Large intestine (tissue), 3 donors: Measurements from ENCODE around the gene NAT16. TPM values are rescaled to one million over a fixed set of nuclear protein-coding genes. Genes with fewer than 3 reads are reported as not detected.

ENCODE experiments used
- DNase-seq, 2 donors: peaks; one replicate each; pipeline versions ENCODE4 v3.0.0 to v3.0.0-alpha.2; 2013
- H3K27ac ChIP-seq: one replicate; pipeline ENCODE4 v1.5.1; 2013; ENCODE audit warnings: low read length
- H3K27me3 ChIP-seq: 2 replicates; pipeline ENCODE4 v1.6.1; 2013; ENCODE audit warnings: low read length; ENCODE audit not compliant: control insufficient read depth, insufficient read depth
- H3K36me3 ChIP-seq: 2 replicates; pipeline ENCODE4 v1.6.1; 2013; ENCODE audit warnings: low read length; ENCODE audit not compliant: control insufficient read depth, insufficient read depth
- H3K4me1 ChIP-seq: one replicate; pipeline ENCODE4 v1.6.1; 2013; ENCODE audit warnings: low read length; ENCODE audit not compliant: control insufficient read depth, insufficient read depth
- H3K4me3 ChIP-seq: one replicate; pipeline ENCODE4 v1.5.1; 2013; ENCODE audit warnings: low read length
- H3K9me3 ChIP-seq: one replicate; pipeline ENCODE4 v1.6.1; 2013; ENCODE audit warnings: mild to moderate bottlenecking, low read depth, low read length, moderate library complexity; ENCODE audit not compliant: control insufficient read depth
- WGBS: methylation state at CpG from one replicate; pipeline ENCODE4 v1.1.5; 2013; ENCODE audit warnings: low lambda C conversion rate; ENCODE audit not compliant: insufficient coverage; 5-methylcytosine and 5-hydroxymethylcytosine counted together
- polyA plus RNA-seq: library from polyadenylated mRNA; unstranded; fragments of 120-200 nt; gene quantifications from one replicate; pipeline ENCODE4 v1.2.1, GENCODE V29; 2013

Gene NAT16
- polyA plus RNA-seq, 1 donor, result 0.21 TPM

DNA sequence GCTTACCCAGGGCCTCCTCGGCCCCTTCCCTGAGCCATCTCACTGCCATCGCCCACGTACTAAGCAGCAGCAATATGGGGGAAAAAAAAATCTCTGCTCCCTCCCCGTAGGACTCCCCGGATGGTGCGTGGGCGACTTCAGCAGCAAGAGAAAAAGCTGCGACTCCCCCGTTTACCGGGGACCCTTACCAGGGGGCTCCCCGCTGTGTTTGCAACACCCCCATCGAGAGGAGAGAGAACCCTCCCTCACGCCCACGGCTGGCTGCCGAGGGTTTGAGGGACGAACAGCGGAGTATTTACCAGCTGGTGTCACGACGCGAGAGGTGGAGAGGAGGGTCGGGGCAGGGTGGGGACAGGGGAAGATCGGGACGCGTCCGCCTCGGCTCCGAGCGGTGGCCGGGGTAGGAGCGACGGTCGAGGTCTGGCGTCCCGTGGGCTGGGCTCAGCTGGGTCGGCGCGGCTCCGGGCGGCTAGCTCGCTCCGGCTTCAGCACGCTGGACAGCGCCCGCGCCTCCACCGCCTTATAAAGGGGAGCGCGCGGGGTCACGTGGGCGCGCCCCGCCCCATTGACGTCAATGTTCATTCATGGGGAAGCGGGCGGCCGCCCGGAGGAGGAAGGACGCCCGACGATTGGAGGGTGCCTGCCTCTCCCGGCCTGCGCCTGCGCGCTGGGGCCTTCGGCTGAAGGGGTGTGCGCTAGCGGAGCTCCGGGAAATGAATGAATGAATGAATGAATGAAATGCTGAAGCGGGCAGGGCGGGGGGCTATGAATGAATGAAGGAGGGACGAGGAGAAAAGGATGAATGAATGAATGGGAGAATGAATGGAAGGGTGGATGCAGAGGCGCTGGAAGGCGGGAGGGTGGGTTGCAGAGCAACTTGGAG lies 14.8 kb downstream of the NAT16 start, which contains the start of gene VGF:
Gene VGF, minus strand, starts transcription at position 495 of the 883 bp plus-strand sequence. CDS start 726 bp downstream, outside the sequence.
- peaks cover 41% of the 10 kb centered on the region for H3K4me1 ChIP-seq
- peak within 1 kb of the TSS; percentile 2 for H3K4me3 ChIP-seq
- H3K9me3 ChIP-seq, result peaks cover 16% of the 10 kb centered on the region
- 0% methylated on average over 6 of the region's 74 CpGs for WGBS
- peaks cover 79% of the 10 kb centered on the region for H3K27me3 ChIP-seq
- H3K27ac ChIP-seq, result no peak within 1 kb of the TSS
- DNase-seq, result peak; percentile 94 to 95
- H3K36me3 ChIP-seq, result peaks cover 1% of the 10 kb centered on the region

DNA sequence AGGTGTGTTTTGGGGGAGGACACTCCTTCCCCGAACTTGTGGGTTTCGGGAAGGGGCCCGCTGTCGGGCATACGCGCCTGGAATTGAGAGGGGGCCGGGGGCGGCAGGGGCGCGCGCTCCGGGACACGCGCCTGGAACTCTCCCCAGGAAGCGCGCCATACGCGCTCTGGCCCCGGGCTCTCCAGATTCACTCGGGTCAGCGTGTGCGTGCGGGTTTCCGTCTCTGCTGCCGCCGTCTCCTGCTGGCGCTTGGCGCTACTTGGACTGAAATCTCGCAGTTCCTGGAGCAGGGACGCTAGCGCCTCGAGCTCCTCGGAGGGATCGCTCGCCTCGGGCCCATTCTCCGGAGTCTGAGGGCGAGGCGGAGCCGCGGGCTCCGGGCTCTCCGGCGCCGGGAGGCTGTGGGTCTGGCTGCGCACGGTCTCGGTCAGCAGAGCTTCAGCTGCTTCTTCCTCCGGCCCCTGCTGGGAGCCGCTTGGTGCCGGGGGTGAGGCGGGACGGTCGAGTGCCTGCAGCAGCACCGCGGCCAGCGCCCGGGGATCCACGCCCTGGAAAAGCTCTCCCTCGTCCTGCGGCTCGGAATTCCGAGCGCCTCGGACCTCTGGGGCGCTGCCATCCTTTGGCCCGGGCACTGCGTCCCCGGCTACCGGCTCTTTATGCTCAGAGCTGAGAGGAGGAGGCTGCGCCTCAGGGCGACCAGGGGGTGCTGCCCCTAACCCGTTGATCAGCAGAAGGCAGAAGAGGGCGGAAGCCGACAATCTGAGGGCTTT lies 15.8 kb downstream of the NAT16 start:
- Histone ChIP-seq H3K4me1 (peaks cover 32% of the 10 kb centered on the region), H3K36me3 (peaks cover 12% of the 10 kb centered on the region), H3K27ac (no peak overlapping the region), H3K27me3 (peaks cover 68% of the 10 kb centered on the region), H3K4me3 (no peak overlapping the region), H3K9me3 (peaks cover 12% of the 10 kb centered on the region)
- no CpG with 5 or more reads among the region's 75 CpGs for WGBS
- peak in 1 of 2 donors; percentile 38 for DNase-seq

DNA sequence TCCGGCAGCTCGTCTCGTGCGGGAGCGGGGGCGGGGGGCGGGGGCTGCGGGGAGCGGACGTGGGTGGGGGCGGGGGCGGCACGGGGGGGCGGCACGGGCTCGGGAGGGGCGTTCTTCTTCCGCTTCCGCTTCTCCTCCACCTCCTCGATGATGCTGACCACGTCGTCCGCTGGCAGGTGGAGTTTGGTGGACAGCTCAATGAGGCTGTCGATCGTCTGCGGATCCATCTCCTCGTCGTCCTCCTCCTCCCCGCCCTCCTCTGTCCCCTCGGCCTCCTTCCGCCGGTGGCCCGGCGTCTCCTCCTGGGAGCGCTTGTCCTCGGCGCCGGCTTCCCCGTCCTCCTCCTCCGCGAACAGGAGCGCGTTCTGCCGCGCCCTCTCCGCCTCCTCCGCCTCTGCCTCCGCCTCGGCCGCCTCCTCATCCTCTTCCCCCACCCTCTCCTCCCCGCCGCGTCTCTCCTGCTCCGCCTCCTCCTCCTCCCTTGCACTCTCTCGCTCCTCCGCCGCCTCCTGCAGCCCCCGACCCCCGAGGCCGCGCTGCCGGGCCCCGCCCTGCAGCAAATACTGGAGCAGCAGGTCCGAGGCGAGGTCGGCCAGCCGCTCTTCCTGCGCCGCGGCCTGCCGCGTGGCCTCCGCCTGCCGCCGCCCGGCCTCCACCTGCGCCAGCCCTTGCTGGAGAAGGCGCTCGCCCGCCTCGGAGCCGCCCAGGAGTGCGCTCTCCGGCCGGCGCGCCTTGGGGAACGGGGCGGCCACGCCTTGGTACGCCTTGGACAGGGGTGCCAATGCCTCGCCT lies 16.6 kb downstream of the NAT16 start:
- peaks cover 61% of the 10 kb centered on the region for H3K27me3 ChIP-seq
- H3K27ac ChIP-seq, result no peak overlapping the region
- H3K36me3 ChIP-seq, result peaks cover 19% of the 10 kb centered on the region
- peak overlapping the region; percentile 21 for H3K4me3 ChIP-seq
- no CpG with 5 or more reads among the region's 92 CpGs for WGBS
- peak in 1 of 2 donors; percentile 28 for DNase-seq
- peaks cover 12% of the 10 kb centered on the region for H3K9me3 ChIP-seq
- H3K4me1 ChIP-seq, result peaks cover 31% of the 10 kb centered on the region

DNA sequence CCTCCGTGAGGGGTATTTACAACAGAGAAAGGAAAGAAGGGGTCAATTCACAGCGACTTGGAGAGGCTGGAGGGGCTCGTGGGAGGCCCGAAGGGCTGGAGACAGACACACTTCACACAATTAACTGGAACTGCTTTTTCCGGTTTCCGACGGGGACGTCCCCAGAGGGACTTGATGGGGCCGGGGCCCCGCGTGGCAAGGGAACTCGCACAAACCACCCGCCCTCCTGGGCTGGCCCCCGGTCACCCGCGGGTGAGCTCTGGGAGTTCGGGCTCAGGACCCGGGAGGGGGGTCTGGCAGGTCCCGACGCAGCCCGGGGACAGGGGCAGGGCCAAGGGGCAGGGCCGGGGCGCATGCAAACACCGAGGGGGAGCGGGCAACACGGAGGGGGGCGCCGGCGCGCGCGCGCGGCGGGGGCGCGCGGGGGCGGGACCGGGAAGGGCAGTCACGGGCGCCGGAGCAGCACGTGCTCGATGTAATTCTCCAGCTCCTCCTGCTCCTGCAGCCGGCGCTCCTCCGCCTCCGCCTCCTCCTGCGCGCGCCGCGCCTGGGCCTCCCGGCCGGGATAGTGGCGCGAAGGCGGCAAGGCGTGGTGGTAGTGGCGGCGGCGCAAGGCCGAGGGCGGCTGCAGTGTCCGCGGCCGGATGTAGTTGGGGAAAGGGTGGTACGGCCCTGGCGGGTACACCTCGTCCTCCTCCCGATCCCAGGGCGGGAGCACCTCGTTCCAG lies 17.4 kb downstream of the NAT16 start:
- Histone ChIP-seq H3K4me3 (no peak overlapping the region), H3K36me3 (peaks cover 25% of the 10 kb centered on the region), H3K27me3 (peaks cover 53% of the 10 kb centered on the region), H3K4me1 (peaks cover 31% of the 10 kb centered on the region), H3K9me3 (peaks cover 12% of the 10 kb centered on the region), H3K27ac (no peak overlapping the region)
- DNase-seq, result peak in 1 of 2 donors; percentile 74
- no CpG with 5 or more reads among the region's 74 CpGs for WGBS

DNA sequence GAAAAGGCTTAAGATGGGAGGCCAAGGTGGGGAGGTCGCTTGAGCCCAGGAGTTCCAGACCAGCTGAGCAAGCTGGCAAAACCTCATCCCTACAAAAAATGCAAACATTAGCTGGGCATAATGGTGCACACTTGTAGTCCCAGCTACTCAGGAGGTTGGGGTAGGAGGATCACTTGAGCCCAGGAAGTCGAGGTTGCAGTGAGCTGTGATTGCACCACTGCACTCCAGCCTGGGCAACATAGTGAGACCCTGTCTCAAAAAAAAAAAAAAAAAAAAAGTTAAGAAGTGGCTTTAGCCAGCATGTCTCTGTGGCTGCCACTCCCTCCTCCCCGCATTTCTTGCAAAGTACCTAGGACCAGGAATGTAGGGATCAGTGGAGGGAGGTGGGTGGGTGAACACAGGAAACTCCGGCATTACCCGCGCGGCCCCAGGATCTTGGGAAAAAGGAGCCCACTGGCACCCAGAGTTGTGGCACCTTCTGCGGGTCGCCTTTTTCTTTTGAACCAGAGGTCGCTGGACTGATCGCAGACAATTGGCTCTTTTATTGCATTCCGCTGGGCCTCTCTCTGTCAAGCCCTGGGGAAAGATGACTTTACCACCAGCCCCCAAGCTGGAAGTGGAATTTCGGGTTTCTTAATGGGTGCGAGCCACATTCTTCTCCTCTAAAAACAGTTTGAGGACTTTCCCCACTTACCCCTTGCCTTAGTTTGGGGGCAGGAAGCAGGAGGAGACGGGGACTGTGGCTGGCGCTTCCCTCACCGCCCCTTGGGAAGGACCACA lies 18.2 kb downstream of the NAT16 start:
- Histone ChIP-seq H3K9me3 (peaks cover 12% of the 10 kb centered on the region), H3K4me1 (peaks cover 31% of the 10 kb centered on the region), H3K36me3 (peaks cover 33% of the 10 kb centered on the region), H3K27me3 (peaks cover 45% of the 10 kb centered on the region), H3K27ac (no peak overlapping the region), H3K4me3 (no peak overlapping the region)
- no CpG with 5 or more reads among the region's 17 CpGs for WGBS
- peak in 1 of 2 donors; percentile 1 for DNase-seq

DNA sequence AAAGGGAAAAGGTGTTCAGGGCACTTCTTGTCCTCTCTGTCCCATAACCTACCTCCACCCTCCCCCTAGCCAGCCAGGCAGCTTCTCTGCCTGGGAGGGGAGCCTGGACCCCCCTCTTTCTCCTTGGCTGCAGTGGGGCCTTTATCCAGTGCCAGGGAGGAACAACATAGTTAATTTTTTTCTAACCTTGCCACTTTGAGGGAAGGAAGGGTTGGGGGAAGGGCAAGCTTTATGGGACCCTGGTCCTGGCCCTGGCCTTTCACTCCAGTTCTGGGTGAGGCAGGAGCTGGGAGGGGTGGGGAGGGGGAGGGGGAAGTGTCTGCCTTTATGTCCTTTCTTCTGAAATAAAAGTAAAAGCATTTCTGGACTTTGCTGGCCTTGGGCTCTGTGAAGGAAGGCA lies 19.2 kb downstream of the NAT16 start:
- Histone ChIP-seq H3K4me1 (peaks cover 28% of the 10 kb centered on the region), H3K27ac (no peak overlapping the region), H3K27me3 (peaks cover 35% of the 10 kb centered on the region), H3K36me3 (peaks cover 33% of the 10 kb centered on the region), H3K9me3 (peaks cover 10% of the 10 kb centered on the region), H3K4me3 (no peak overlapping the region)
- DNase-seq, result peak in 1 of 2 donors; percentile 2

DNA sequence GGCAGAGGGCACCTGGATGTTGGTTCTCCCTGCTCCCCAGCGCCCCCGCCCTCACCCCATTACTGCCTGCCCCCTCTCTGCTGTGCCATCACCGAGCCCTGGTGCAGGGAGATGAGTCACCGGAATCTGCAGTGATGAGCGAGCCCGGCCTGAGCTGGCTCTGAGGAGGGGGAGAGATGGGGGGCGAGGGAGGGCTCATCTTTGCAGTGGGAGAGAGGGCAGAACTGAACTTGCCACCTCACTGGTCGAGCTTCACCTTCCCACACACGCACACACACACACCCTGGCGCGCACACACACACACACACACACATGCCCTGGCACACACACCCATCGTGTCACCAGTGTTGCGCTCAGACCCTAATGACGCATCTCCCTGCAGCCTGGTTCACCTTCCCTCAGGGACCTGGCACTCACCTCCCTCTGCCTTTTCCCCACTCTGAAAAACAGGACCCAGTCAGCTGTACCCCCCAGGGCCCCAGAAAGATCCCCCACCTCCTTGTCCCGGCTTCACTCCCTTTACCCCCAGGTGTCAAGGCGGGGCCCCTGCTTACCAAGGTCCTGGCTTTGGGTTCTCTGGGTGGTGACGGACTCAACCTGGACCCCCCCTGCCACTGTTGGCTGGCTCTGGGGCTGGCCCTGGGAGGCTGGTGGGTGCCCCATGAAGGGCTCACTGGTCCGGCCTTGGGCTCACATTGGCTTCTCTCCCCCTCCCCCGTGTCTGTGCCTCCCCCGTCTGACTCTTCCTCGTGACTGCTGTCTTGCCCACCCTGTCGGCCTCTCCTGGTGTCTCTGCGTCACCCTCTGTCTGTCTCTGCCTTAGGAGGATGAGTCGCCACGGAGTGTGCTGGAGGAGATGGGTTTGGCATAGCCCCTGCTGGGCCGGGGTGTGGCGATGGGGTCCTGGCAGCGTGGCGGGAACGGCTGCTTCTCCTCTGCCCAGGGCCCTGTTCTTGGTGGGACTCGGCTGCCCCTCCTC lies 20.1 kb downstream of the NAT16 start:
- H3K9me3 ChIP-seq, result peaks cover 6% of the 10 kb centered on the region
- H3K36me3 ChIP-seq, result peaks cover 33% of the 10 kb centered on the region
- DNase-seq, result no peak
- H3K4me3 ChIP-seq, result no peak overlapping the region
- H3K27ac ChIP-seq, result no peak overlapping the region
- H3K4me1 ChIP-seq, result peaks cover 28% of the 10 kb centered on the region
- WGBS, result no CpG with 5 or more reads among the region's 31 CpGs
- H3K27me3 ChIP-seq, result peaks cover 26% of the 10 kb centered on the region

DNA sequence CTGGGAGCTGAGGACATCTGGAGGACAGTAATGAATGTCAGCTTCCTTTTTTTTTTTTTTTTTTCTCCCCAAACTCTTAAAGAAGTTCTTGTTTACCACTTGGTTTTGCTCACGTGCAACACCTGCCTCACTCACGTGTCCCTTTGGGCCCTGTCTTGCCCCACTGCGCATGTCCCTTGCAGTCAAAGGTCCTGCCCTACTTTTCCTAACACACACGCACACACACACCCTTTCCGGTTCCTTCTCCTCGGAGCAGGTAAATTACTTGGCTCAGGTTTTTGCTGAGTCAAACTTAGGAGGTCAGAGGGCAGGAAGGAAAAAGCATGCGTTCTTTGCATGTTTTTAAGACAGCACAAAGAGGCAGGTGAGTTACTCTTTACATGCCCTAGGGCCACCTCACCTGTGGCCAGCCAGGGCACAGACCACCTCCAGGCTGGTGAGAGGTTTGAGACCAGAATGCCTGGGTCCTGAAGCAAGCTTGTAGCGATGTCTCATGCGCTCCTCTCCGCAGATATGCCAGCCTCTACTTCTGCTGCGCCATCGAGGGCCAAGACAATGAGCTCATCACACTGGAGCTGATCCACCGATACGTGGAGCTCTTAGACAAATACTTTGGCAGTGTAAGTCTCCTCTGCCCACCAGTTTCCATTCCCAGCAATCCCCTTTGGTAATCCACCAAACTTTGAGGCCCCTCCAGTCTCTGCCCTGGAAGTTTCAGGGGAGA lies 23.1 kb downstream of the NAT16 start:
- DNase-seq, result peak in 1 of 2 donors; percentile 38
- Histone ChIP-seq H3K4me3 (no peak overlapping the region), H3K27me3 (peaks cover 3% of the 10 kb centered on the region), H3K9me3 (no peaks in the 10 kb centered on the region), H3K4me1 (peaks cover 12% of the 10 kb centered on the region), H3K27ac (no peak overlapping the region), H3K36me3 (peaks cover 33% of the 10 kb centered on the region)
- WGBS, result 40% methylated on average over 2 of the region's 14 CpGs
